Measurements from ENCODE around the gene CTDSPL.

The CTDSPL gene

DNA sequence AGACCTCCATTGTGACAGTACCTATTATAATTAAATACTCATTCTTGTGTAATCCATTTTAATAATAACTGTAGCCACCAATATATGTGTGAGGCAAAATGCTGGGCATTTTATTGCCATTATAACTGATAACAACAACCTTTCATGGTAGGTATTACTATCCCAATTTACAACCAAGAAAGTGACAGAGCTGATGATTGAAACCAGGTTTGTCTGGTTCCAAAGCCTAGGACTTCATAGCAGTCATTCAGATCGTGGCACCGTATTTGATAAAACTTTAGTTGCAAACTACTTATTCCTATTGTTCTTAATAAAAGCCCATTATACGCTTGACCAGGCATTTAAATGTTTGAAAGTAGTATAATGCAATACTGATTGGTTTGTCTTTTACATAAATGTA lies 102.5 kb downstream of the CTDSPL start:
- no peak overlapping the region for H3K4me2 ChIP-seq (ENCODE audit: insufficient read depth, low read length)
- no peaks in the 10 kb centered on the region for H3K79me2 ChIP-seq (ENCODE audit: insufficient read depth, low read length)
- no peak overlapping the region for H3K4me3 ChIP-seq (ENCODE audit: low read depth in 1 of 2, low read length in 2 of 2)
- no peaks in the 10 kb centered on the region for H3K27me3 ChIP-seq (ENCODE audit: insufficient read depth, low read length, poor library complexity)
- H2AFZ ChIP-seq (ENCODE audit: low read depth, low read length) = no peak overlapping the region
- peaks cover 7% of the 10 kb centered on the region; the same call in 1 of the 2 replicates for H3K36me3 ChIP-seq (ENCODE audit: insufficient read depth, low read length)
- no peaks in the 10 kb centered on the region for H3K9me3 ChIP-seq (ENCODE audit: insufficient read depth, low read length, severe bottlenecking)
- H3K9ac ChIP-seq (ENCODE audit: low read depth, low read length) = no peak overlapping the region
- TF ChIP-seq EZH2 (IDR thresholded peaks at IDR 0.05; ENCODE audit: borderline replicate concordance, low read depth, low read length, severe bottlenecking) = no peak
- TF ChIP-seq, protein P1, sequence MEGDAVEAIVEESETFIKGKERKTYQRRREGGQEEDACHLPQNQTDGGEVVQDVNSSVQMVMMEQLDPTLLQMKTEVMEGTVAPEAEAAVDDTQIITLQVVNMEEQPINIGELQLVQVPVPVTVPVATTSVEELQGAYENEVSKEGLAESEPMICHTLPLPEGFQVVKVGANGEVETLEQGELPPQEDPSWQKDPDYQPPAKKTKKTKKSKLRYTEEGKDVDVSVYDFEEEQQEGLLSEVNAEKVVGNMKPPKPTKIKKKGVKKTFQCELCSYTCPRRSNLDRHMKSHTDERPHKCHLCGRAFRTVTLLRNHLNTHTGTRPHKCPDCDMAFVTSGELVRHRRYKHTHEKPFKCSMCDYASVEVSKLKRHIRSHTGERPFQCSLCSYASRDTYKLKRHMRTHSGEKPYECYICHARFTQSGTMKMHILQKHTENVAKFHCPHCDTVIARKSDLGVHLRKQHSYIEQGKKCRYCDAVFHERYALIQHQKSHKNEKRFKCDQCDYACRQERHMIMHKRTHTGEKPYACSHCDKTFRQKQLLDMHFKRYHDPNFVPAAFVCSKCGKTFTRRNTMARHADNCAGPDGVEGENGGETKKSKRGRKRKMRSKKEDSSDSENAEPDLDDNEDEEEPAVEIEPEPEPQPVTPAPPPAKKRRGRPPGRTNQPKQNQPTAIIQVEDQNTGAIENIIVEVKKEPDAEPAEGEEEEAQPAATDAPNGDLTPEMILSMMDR (IDR thresholded peaks at IDR 0.05; ENCODE audit: borderline replicate concordance, extremely low read depth, low read length, poor library complexity, severe bottlenecking) = no peak
- H3K4me1 ChIP-seq (ENCODE audit: insufficient read depth, low read length) = no peaks in the 10 kb centered on the region
- no peak for ATAC-seq (ENCODE audit: insufficient read depth, low read depth)
- DNase-seq = no peak
- H4K20me1 ChIP-seq (ENCODE audit: insufficient read depth, low read length) = no peaks in the 10 kb centered on the region
- no peak overlapping the region for H3K27ac ChIP-seq (ENCODE audit: low read length)

- TF ChIP-seq, protein P1 (IDR thresholded peaks at IDR 0.05; ENCODE audit: borderline replicate concordance, extremely low read depth, low read length, poor library complexity, severe bottlenecking) = no peak
- TF ChIP-seq EZH2 (IDR thresholded peaks at IDR 0.05; ENCODE audit: borderline replicate concordance, low read depth, low read length, severe bottlenecking) = no peak
These were observed 103.0 kb downstream of the CTDSPL start for GRCh38 chr3:37964716-37965115.

GRCh38 chr3:37967260-37967881 lies 105.7 kb downstream of the CTDSPL start:
- Histone ChIP-seq H3K4me3 (ENCODE audit: low read depth in 1 of 2, low read length in 2 of 2) (no peak overlapping the region), H3K4me1 (ENCODE audit: insufficient read depth, low read length) (no peaks in the 10 kb centered on the region), H3K27ac (ENCODE audit: low read length) (no peak overlapping the region), H3K27me3 (ENCODE audit: insufficient read depth, low read length, poor library complexity) (no peaks in the 10 kb centered on the region), H3K9ac (ENCODE audit: low read depth, low read length) (no peak overlapping the region), H4K20me1 (ENCODE audit: insufficient read depth, low read length) (no peaks in the 10 kb centered on the region), H2AFZ (ENCODE audit: low read depth, low read length) (no peak overlapping the region), H3K36me3 (ENCODE audit: insufficient read depth, low read length) (peaks cover 24% of the 10 kb centered on the region), H3K4me2 (ENCODE audit: insufficient read depth, low read length) (no peak overlapping the region), H3K9me3 (ENCODE audit: insufficient read depth, low read length, severe bottlenecking) (no peaks in the 10 kb centered on the region), H3K79me2 (ENCODE audit: insufficient read depth, low read length) (no peaks in the 10 kb centered on the region)
- TF ChIP-seq, protein P1 (IDR thresholded peaks at IDR 0.05; ENCODE audit: borderline replicate concordance, extremely low read depth, low read length, poor library complexity, severe bottlenecking) = peak; percentile 80
- no peak for TF ChIP-seq EZH2 (IDR thresholded peaks at IDR 0.05; ENCODE audit: borderline replicate concordance, low read depth, low read length, severe bottlenecking)
- ATAC-seq (ENCODE audit: insufficient read depth, low read depth) (peak; percentile 90), DNase-seq (peak; percentile 61)

More at GRCh38 chr3:37964716-37965115, 103.0 kb downstream of the CTDSPL start:
- H3K9me3 ChIP-seq (ENCODE audit: insufficient read depth, low read length, severe bottlenecking) = no peaks in the 10 kb centered on the region
- no peaks in the 10 kb centered on the region for H3K4me1 ChIP-seq (ENCODE audit: insufficient read depth, low read length)
- no peak overlapping the region for H3K9ac ChIP-seq (ENCODE audit: low read depth, low read length)
- no peak overlapping the region for H3K4me2 ChIP-seq (ENCODE audit: insufficient read depth, low read length)
- H3K27me3 ChIP-seq (ENCODE audit: insufficient read depth, low read length, poor library complexity) = no peaks in the 10 kb centered on the region
- no peak overlapping the region for H2AFZ ChIP-seq (ENCODE audit: low read depth, low read length)
- no peak for ATAC-seq (ENCODE audit: insufficient read depth, low read depth)
- H3K79me2 ChIP-seq (ENCODE audit: insufficient read depth, low read length) = no peaks in the 10 kb centered on the region
- peaks cover 8% of the 10 kb centered on the region; the same call in 1 of the 2 replicates for H3K36me3 ChIP-seq (ENCODE audit: insufficient read depth, low read length)
- H4K20me1 ChIP-seq (ENCODE audit: insufficient read depth, low read length) = no peaks in the 10 kb centered on the region
- H3K4me3 ChIP-seq (ENCODE audit: low read depth in 1 of 2, low read length in 2 of 2) = no peak overlapping the region
- H3K27ac ChIP-seq (ENCODE audit: low read length) = no peak overlapping the region
- DNase-seq = no peak
